Stimulated activated CD8-positive, alpha-beta memory T cell treated with anti-CD3 and anti-CD28 coated beads, Interleukin-15, amount 100 ng/mL, for 4 hours (primary cell): Measurements from ENCODE around the gene CEP104.

Source experiments
- DNase-seq, 2 donors: peaks; one replicate each; pipeline ENCODE4 v3.0.0-alpha.2; 2020; ENCODE audit warnings: low read depth in 2 of 2

CEP104 gene

DNA sequence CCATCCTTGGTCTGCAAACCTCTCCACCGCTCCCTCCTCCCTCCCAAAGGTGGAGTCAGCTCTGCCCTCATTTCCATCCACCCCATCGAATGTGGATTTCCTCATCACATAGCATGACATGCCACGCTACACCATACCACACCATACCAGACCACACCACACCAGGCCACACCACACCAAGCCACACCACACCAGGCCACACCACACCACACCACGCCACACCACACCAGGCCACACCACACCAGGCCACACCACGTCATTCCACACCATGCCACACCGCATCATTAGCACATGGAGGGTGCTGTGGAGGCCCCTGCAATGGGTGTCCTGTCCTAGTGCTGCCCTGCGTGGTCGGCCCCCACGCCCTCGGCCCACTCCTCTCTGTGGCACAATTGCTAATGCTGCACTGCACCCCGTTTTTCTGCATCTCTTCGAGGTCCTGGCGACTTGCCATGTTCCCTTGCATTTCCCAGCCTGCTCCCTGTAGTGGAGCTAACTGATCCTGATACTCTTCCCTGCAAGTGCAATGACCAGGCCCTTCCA lies 11.5 kb upstream of the CEP104 start:
- DNase-seq, result no peak

DNA sequence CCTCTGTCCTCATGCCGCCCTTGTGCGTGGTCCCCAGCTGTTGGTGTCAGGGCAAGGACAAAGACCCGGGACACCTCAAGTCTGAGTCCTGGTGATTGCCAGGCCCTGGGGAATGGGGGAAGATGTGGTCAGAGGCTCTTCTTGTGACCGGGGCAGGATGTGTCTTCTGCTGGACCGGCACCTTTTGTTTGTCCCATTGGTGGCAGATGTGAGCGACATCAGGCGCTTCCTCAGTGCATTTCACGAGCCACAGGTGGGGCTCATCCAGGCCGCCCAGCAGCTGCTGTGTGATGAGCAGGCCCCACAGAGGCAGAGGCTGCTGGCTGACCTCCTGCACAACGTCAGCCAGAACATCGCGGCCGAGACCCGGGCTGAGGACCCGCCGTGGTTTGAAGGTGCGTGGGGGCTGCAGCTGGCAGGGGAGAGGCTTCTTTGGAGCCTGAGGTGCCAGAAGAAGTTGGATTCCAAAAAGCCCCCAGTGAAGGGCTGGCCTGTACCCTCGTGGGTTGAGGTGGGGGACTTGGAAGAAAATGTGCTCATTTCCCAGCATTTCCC lies 8.7 kb upstream of the CEP104 start:
- no peak for DNase-seq

DNA sequence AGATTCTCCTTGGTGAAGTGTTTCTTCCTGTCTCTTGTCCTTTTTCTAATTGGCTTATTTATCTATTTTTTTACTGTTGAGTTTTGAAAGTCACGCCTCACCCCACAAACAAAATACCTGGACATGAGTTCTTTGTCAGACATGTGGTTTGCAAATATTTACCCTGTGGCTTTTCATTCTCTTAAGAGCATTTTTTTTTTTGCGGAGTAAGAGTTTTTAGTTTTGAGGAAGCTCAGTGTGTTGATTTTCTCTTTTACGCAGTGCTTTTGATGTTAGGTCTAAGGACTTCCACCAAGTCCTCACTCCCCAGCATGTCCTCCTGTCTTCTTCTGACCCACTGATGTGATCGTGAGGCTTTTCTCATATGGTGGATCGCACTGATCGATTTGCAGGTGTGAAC lies 7.9 kb upstream of the CEP104 start:
- DNase-seq, result no peak

DNA sequence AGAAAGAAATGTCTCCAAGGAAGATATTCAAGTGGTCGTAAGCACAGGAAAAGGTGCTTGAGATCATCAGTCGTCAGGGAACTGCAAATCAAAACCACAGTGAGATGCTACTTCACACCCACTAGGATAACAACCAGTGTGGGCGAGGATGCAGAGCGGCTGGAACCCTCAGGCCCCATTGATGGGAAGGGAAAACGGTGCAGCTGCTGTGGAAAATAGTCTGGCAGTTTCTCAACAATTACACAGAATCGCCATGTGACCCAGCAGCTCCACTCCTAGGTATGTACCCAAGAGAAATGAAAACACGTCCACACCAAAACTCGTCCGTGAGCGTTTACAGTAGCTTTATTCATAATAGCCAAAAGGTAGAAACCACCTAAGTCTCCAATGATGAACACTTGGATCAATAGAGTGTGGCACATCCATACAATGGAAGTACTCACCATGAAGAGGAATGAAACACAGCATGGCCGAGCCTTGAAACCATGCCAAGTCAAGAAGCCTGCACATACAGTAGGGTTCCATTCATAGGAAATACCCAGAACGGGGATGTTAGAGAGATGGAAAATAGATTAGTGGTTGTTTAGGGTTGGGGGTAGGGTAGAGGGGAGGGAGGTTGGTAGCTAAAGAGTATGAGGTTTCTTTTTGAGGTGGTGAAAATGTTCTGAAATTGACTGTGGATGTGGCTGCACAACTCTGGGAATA lies 6.4 kb upstream of the CEP104 start:
- DNase-seq, result no peak

DNA sequence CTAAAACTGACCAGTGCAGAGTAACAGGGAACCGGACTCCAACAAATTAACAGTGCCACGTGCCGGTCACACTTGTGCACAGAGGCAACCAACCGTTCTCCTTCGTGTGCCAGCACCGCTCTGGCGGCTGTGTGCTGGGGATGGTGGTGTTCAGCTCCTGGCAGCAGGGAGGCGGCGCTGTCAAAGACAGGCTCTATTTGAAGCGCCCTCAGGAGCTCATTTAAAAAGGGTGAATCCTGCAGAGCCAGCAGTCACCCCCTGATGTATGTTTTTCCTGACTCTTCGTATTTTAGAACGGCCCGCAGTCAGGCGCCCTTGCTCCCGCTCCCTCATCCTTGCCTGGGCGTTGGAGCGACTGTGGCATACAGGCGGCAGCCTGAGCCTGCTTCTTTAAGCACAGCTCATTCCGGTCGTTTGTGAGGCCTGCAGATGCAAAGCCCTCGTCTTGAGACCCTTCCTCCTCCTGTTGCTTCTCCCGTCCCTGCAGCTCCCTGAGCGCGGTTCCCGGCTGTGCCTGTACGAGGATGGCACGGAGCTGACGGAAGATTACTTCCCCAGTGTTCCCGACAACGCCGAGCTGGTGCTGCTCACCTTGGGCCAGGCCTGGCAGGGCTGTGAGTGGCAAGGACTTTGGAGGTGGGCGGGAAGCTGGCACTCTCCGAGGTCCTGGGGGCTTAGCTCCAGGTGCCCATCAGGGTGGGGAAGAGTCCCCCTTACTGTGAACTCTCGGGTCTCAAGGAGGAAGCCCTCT lies 1.4 kb upstream of the CEP104 start:
- DNase-seq, result no peak

DNA sequence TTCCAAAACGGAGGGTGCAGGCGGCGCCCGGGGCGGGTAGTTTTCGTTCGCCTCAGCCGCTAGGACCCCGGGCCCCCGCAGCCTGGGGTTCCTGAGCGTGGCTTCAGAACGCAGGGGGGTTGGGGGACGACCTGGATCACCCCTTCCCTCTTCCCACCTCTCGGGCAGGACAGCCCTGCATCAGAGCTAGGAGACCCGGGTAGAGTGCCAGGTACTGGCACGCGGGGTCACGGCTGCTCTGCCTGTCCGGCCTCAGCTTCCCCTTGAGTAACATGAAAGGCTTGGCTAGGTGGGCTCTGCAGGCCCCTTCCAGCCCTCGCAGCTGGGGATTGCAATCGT lies 749 bp upstream of the CEP104 start:
- DNase-seq, result no peak

DNA sequence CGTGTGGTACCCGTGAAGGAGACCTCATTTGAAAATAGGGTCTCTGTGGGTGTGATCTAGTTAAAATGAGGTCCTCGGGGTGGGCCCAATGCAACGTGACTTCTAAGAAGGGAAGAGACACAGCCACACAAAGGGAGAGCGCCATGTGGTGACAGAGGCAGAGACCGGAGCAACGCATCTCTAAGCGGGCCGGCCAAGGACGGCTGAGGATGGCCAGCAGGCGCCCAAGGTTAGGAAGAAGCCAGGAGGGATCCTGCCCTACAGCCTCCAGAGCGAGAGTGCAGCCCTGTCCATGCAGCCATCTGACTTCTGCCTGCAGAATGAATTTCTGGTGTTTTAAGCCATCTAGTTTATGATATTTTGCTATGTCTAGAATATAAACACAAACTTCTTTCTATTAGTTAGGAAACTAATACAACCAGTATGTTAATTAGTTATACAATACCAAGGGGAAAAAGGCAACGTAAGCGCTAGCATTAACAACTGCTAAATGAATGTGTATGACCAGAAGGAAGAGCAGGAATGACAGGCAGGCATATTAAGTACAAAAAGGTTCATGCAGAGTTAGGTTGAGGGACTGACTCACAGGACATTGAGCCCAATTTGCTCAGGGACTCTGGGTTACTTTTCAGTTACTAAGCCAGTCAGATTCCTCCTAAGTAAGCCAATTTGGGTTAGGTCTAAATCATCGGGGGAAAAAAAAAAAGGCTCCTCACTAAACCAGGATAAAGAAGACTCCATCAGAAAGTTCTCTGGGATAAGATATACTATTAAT lies 4.1 kb downstream of the CEP104 start:
- DNase-seq, result no peak

DNA sequence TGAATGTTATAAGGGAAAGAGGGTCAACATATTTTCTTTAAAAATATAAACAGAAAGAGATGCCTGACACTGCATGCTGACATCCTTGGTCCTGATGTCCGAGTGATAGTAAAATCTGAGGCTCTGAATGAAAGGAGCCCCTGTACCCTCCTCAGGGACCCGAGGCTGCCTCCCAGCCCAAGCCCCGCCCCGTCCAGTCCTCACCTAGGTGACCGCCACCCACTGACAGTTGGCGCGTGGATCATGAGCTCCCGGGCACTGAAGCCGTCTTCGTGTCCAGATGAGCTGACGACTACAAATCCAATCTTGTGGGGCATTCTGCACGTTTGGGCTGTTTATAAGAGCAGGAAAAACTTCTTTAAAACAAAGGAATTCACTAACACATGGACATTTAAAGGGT lies 4.9 kb downstream of the CEP104 start:
- no peak for DNase-seq

DNA sequence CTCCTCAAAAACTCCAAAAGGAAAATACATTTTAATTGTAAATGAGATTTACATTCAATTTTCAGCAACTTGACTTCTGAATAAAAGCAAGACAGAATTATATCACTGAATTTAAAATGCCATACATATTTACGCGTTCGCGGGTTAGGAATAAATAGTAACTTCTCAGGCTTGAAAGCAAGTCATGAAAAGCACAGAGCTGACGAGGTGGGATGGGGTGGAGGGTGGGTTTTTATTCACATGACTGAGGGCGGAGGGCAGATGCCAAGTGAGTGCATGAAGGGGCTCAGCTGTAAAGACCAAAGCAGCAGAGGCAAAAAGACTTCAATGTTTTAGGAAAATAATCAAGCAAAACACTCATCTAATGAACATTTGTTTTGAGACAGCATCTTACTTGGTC lies 5.7 kb downstream of the CEP104 start:
- DNase-seq, result no peak

DNA sequence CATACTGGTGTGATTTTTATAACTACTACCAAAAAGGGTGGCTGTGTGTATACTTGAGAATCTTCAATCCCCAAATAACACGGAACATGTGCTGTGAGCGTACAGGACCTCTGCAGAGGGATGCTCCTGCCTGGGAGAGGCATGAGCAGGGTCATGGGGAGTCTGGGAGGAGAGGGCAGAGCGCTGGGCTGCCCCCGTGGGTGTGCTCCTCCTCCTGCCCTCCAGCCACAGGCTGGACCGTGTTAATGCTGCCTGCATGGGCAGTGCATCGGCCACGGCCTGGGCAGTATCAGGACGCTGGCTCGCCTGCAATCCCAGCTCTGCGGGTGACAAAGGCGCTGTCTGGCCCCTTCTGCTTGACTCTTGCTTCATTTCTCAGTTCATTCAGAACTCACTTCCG lies 6.2 kb downstream of the CEP104 start:
- no peak for DNase-seq

DNA sequence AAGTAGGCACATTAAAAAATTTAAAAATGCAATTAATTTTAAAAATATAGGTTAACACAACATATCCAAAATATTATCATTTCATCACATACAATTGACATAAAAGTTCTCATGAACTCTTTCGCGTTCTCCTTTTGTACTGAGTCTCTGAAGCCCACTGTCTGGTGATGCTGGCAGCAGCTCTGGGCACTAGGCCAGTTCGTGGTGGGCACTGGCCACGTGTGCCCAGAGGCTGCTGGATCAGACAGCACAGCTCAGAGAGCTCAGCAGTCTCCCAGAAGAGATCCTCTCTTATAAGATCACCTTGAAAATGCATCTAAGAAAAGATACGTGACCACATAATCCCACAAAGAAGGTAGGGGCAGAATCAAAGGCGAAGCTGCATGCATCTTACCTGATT lies 9.9 kb downstream of the CEP104 start:
- no peak for DNase-seq

DNA sequence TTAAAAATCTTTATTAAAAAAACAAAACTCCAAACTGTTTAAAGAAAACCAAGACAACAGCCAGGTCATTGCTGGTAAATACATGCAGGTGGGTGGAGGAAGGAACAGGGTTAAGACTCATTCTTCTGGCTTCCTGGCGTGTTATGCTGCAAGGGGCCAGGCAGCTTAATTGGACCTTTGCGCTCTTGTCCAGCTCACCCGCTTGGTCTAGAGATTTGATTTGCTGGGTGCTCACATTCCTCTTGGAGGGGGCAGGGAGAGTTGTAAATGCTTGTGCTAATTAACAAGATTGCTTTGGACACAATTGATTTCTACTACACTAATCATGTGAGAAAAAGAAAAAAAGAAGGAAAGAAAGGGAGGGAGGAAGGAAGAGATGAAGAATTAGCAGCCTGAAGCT lies 10.5 kb downstream of the CEP104 start:
- no peak for DNase-seq

DNA sequence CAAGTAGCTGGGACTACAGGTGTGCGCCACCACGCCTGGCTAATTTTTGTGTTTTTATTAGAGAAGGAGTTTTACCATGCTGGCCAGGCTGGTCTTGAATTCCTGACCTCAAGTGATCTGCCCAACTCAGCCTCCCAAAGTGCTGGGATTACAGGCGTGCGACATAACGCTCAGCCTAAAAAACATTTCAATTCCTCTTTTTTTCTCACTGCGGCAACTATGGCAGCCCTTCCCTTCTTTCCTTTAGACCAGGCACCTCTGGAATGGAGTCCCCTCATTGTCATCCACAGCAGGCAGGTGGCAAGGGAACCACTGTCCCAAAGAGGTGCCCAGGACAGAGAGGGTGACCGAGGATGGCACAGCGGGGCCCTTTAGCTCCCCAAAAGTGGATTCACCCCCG lies 14.1 kb downstream of the CEP104 start:
- DNase-seq, result no peak

DNA sequence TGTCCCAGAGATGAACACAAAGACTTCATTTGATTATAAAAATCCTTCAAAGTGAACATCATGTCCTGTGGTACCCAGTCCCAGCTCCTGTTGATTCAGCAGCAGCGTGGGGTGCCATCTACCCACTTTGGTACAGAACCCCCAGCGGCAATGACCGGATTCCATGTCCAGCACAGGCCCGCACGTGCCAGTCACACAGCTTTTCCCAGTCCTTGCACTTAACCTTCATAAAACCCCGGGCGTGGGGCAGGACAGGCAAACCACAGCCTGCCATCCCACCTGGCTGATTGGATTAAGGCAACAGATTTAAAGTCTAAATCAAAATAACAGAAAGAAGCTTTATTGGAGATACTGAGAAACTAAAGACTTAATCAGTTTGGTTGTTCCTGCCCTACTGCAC lies 15.5 kb downstream of the CEP104 start:
- no peak for DNase-seq

DNA sequence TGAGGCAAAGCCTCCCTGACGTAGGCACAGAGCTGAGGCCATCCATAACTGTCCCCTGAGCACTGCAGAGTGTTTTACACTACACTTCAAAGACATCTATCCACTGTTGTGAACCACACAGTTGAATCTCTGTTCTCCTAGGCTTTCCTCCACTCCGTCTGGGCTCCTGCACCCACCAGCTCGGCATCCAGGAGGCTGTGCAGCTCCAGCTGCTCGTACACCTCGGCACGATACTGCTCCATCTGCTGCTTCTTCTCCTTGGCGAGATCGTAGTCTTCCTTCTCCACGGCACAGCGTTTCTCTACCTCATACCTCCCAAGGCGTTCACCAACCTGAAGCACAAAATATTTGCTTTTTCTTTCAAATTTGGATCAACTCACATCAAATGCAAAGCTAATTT lies 18.2 kb downstream of the CEP104 start:
- no peak for DNase-seq

DNA sequence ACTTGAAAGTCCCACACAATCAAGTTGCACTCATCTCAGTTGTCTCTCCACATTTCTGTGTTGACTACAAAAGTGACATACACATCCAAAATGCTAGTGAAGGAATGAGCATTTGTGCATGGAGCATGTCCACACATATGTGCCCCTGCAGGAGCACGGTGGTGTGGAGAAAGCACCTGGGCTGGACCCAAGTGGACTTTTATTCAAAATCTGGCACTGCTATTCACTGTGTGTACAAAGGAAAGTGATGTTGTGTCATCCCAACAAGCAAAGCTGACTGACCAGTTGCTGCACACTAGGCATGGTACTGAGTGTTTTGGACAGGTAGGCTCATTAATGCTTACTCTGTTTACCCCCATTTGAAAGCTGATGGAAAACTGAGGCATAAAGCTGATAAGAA lies 19.3 kb downstream of the CEP104 start:
- DNase-seq, result no peak

DNA sequence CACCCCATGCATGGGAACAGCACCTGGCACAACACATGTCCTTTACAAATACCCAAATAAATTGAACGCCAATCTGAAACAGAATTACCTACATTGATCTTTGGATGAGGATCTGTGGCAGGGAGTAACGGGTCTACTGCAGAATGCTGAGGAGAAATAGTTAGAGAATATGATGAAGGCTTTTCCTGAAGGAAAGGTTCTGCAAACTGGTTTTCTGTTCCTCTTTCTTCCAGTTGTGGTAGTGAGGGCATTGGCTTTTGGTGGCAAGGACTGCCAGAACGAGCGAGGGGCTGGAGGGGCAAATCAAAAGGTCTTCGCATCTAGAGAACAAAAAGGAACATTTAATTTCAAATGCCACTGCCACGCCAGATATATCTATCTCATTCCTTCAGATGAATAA lies 19.8 kb downstream of the CEP104 start:
- DNase-seq, result no peak

DNA sequence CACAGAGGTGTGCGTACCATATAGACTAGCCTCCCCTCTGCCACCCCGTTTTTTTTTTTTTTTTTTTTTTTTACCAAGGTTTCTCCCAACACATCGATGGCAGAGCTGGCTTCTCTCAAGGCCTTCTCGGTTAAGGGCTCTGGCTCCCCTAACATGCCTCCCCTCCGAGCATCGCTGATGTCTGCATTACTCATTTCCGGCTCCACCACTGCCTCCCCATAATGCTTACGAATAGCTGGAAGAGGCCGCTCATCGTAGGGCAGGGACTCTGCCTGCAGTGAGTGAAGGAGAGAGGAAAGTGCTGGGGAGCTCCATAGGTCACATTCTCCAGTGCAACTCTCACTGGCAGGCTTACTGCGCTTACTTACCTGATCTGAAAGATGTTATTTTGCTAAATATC lies 20.6 kb downstream of the CEP104 start:
- no peak for DNase-seq

DNA sequence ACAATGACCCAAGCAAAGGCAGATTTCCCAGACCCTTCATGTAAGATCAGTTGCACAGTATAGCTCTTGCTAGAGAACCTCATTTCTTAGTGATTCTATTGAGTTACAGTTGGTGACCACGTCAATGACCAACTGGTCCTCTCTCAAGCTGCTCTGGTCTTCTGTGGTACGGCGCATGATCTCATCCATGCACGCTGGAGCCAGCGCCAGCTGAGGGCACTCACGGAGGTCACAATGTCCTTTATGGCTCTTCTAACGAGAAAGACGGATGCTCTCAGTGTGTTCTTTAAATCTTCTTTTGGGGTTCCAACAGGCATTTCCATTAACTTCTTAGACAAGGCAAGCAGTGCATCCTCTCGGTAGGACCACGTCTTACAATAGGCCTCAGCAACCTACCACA lies 22.3 kb downstream of the CEP104 start:
- no peak for DNase-seq

DNA sequence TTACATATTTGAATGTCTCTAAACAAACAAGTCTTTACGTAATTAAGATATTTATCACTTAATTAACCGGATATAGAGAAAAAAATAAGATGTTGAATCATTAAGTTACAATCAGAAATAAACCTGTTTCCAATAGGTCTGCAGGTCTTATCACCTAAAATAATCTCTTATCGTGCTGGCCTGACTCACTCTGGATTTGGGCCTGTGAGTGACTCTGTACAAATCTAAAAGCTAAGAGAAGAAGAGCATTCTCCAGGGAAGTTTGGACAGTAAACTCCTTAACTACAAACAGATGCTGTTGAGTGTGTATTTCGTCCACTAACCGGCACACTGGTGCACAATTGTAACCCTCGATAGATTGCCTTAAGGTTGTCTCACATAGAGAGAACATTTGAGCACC lies 25.3 kb downstream of the CEP104 start:
- no peak for DNase-seq

DNA sequence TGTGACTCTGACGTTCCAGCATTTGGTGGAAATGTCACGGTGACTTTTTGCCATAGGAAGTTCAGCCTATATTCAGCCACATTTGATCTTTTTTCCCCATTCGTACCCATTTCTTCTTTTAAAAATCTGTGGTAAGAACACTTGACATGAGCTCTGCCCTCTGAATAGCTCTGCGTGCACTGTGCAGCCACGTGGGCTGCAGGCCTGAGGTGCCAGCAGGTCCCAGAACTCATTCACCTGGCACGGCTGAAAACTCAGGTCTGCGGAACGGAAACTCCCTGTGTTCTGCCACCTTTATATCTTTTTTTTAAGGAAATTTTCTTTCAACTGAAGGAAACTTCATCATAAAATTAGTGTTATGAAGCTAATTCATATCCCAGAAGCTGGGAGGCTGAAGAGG lies 28.6 kb downstream of the CEP104 start:
- no peak for DNase-seq

DNA sequence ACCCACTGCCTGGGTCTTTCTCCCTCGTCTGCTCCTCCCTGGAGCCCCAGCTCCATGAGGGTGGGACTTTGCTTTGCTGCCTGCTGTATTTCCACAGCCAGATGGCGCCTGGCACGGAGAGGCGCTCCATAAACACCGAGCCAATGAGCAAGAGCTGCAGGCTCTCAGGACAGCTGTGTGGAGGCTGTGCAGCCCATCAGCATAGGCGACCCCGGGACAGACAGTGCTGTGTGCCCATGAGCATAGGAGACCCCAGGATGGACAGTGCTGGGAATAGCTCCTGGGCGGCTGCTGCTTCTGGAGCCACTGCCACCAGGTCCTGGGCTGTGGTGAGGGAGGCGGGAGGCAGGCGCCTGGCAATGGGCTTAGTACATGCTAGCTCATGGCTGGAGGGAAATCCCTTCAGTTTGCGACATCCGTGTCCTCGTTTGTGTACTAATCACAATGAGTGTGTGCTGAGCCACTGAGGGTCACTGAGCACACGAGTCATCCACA lies 29.2 kb downstream of the CEP104 start:
- no peak for DNase-seq
